ENCODE results near the gene STMN1.

The STMN1 gene

DNA sequence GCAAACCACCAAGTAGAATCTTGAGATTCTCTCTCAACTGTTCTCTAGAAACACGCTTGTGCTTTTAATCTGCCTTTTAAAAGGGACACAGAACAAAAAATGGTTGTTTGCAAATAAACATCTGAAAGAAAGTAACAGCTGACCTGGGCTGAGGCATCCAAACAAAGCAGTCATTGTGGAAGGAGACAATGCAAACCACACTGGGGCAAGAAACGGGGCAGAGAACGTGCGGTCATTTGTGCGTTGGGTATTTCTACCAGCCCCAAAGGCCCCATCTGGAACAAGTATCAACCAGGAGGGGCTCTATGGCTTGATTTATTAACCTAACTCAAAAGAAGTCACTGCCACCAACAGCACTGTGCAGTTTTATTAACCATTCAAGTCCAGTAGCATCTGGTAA is 6.0 kb downstream of the STMN1 start:
- no peak overlapping the region for H3K4me3 ChIP-seq (ENCODE audit: low read depth, low read length)
- TF ChIP-seq, protein P1, sequence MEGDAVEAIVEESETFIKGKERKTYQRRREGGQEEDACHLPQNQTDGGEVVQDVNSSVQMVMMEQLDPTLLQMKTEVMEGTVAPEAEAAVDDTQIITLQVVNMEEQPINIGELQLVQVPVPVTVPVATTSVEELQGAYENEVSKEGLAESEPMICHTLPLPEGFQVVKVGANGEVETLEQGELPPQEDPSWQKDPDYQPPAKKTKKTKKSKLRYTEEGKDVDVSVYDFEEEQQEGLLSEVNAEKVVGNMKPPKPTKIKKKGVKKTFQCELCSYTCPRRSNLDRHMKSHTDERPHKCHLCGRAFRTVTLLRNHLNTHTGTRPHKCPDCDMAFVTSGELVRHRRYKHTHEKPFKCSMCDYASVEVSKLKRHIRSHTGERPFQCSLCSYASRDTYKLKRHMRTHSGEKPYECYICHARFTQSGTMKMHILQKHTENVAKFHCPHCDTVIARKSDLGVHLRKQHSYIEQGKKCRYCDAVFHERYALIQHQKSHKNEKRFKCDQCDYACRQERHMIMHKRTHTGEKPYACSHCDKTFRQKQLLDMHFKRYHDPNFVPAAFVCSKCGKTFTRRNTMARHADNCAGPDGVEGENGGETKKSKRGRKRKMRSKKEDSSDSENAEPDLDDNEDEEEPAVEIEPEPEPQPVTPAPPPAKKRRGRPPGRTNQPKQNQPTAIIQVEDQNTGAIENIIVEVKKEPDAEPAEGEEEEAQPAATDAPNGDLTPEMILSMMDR (conservative IDR thresholded peaks at IDR 0.05; ENCODE audit: low read depth, low read length) = no peak
- DNase-seq (ENCODE audit: low read depth) = no peak

DNA sequence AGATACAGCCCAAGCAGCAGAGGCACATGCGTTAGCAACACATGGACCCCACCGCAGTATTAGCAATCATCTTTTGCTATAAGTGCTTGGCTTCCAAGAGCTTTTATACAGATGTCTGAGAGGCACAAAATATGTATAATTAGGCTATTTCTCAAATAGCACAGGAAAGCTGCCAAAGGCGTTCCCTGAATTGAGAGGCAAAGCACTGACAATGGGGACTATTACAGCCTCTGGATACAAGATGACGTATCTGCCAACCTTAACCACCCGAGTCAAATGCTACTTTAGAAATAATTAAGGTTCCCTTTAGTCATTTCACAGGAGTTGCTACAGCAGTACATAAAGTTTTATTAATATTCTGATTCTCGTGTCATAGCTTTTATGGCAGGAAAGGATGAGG is 6.4 kb downstream of the STMN1 start:
- DNase-seq (ENCODE audit: low read depth) = no peak
- TF ChIP-seq, protein P1 (conservative IDR thresholded peaks at IDR 0.05; ENCODE audit: low read depth, low read length) = no peak
- H3K4me3 ChIP-seq (ENCODE audit: low read depth, low read length) = no peak overlapping the region

DNA sequence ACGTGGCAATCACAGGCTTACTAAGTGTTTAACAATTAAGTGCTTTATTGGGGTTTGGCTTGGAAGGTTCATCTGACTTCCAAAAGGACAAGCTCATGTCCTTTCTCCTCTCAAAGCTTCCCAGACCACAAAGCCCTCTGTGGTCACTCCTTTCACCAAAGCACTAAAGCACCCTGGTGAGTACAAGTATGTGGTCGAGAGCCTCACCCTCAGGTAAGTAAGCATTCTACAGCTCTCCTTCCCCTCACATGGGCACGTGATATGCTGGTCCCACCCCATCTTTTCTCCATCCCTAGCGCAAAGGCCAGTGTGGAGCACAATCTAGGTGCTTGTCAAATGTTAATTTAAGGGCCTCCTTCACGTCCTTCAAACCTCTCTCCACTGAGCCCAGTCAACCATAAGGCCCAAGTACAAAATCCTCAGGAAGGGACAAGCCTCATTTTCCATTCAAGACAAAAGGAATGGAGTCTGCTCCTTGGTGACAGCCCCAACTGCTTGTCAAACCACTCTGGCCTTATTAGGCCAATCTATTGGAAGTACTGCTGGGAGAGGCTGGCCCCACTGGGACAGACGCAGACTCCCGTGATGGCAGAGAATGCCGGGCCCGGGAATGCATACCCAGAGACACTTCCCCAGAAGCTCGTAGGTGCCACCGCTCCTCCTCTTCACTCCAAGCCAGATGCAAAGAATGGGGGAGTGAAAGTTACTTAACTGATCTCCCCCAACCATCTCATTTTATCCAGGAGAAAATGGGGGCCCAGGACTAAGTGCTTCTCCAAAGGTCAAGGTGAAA is 7.8 kb downstream of the STMN1 start:
- DNase-seq (ENCODE audit: low read depth) = no peak
- TF ChIP-seq, protein P1 (conservative IDR thresholded peaks at IDR 0.05; ENCODE audit: low read depth, low read length) = no peak
- H3K4me3 ChIP-seq (ENCODE audit: low read depth, low read length) = no peak overlapping the region

GRCh38 chr1:25897754-25898153 is 8.5 kb downstream of the STMN1 start:
- TF ChIP-seq, protein P1 (conservative IDR thresholded peaks at IDR 0.05; ENCODE audit: low read depth, low read length) = no peak
- no peak overlapping the region for H3K4me3 ChIP-seq (ENCODE audit: low read depth, low read length)
- DNase-seq (ENCODE audit: low read depth) = no peak

GRCh38 chr1:25896266-25896665 is 10.0 kb downstream of the STMN1 start:
- DNase-seq (ENCODE audit: low read depth) = peak; percentile 57
- no peak overlapping the region for H3K4me3 ChIP-seq (ENCODE audit: low read depth, low read length)
- TF ChIP-seq, protein P1 (conservative IDR thresholded peaks at IDR 0.05; ENCODE audit: low read depth, low read length) = no peak

- TF ChIP-seq, protein P1 (conservative IDR thresholded peaks at IDR 0.05; ENCODE audit: low read depth, low read length) = peak; percentile 98
- peak; percentile 97 for DNase-seq (ENCODE audit: low read depth)
- H3K4me3 ChIP-seq (ENCODE audit: low read depth, low read length) = no peak overlapping the region
These were observed 10.7 kb downstream of the STMN1 start for GRCh38 chr1:25895365-25895990.

Data from choroid plexus epithelial cell (primary cell).